GM04503 (cell line): ENCODE measurements around the gene ROR2.
"Not testable (repeated sequence)": the region's sequence is repeated elsewhere in the genome, so short reads cannot be mapped to it uniquely, and the experiment has no call there.

Experiments
- DNase-seq: peaks from one replicate; pipeline ENCODE4 v3.0.0-alpha.2; 2012; ENCODE audit warnings: low read depth

The ROR2 gene

GRCh38 chr9:91678807-91679580, 271.0 kb downstream of the ROR2 start:
- no peak for DNase-seq

GRCh38 chr9:91677822-91678436, 272.1 kb downstream of the ROR2 start:
- no peak for DNase-seq

DNA sequence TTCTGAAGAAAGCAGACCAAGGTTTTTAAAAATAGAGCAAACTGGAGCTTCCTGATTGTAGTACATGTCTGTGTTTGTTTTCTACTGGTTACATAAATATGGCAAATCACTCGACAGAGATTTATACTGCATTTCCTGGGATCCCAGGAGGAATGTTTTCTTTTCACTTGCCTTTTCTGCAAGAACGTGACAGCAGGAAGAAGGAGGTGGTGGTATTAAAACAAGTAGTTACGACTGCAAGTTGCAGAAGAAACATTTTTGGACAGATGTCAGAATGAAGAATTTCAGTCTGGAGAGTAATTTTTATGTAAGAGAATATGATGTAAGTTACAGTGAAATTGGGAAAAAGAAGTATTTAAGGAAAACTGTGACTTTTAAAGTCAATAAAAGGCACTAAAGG, 272.7 kb downstream of the ROR2 start:
- no peak for DNase-seq

GRCh38 chr9:91676046-91676445, 274.0 kb downstream of the ROR2 start:
- DNase-seq: no peak

- no peak for DNase-seq
These were observed 285.4 kb downstream of the ROR2 start for GRCh38 chr9:91664663-91665062.

GRCh38 chr9:91663858-91664257, 286.2 kb downstream of the ROR2 start:
- DNase-seq: no peak

DNA sequence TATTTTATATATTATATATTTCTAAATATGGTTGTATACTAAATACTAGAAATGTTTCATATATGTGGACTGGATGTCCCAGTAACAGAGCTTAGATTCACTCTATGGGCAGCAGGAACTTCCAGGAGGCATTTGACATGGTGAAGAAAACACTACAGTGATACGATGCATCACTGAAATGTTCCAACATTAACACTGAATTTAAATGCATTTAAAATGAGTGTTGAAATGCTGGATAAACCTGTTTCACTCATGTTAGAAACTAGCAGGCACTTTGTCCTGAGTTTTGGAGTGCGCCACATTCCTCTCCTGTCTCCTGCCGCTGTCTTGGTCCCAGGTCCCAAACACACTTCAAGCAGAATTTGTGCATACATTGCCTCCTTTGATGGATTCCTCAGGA, 288.6 kb downstream of the ROR2 start:
- DNase-seq: no peak

GRCh38 chr9:91660521-91660920, 289.5 kb downstream of the ROR2 start:
- DNase-seq: no peak

DNA sequence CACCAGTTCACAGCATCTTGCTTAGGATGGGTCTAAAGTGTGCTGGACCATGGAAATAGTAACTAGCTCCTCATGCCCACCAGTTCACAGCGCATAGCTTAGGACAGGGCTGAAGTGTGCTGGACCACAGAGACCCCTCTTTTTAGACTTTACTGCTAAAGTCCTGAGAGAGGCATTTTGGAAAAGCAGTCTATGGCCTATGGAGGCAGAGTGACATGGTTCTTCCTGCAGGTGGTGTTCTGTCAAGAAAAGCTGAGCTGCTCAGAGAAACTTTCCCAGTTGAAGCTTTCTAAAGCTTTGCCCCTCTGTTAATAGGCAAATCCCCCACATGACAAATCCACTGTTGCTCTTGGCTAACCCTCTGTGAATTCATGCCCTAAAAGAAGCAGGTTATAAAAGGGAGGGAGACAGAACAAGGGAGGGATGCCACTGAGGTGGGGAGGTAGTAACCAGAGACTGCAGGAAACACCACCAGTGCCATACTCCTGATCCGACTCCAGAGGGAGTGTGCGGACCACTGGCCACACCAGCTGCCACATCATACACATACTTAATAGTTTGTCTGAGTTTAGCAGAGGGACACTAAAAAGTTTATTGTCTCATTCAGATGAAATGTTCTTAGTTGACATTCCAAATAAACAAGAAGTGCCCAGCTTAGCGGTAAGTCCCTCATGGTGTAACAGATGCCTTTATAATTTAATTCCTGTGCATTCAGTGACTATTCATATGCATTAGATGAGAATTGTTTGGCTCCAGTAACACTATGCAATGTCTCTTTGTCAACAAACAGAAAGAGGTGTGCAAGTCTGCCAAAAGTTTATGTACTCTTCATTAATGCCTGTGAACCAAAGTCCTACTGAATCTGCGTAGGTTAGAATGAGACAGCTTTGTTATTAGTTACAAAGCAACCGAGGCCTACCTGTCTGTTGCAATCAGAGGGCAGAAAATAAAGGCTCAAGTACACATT, 290.2 kb downstream of the ROR2 start:
- DNase-seq: no peak

DNA sequence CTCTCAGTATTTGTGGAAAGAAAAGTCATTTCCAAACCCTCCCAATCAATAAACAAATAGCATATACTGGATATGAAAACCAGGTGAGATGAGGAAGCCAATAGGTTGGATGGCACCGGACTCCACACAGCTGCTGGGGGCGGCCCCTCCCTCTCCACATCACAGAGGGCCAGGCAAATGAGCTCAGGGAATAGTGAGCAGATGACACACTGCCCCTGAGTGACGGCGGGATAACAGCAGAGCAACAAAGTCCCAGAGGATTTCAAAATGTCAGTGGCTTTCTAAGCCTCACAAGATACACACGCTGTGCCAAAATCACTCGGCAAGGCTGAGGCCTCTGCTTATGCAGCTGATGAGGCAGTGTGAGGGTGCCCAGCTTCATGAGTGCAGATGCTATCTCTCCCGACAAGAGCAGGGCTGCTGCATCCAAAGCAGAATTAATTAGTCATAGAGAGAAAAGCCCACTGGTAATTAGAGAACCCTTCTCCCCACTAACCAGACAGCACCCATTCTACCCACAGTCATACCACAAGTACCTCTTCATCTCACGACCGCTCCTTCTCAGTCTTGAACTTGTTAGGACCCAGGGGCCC, 291.4 kb downstream of the ROR2 start:
- no peak for DNase-seq

GRCh38 chr9:91657501-91657900, 292.5 kb downstream of the ROR2 start:
- DNase-seq: no peak

GRCh38 chr9:91655658-91656057, 294.4 kb downstream of the ROR2 start:
- no peak for DNase-seq

GRCh38 chr9:91655215-91655614, 294.8 kb downstream of the ROR2 start:
- no peak for DNase-seq

DNA sequence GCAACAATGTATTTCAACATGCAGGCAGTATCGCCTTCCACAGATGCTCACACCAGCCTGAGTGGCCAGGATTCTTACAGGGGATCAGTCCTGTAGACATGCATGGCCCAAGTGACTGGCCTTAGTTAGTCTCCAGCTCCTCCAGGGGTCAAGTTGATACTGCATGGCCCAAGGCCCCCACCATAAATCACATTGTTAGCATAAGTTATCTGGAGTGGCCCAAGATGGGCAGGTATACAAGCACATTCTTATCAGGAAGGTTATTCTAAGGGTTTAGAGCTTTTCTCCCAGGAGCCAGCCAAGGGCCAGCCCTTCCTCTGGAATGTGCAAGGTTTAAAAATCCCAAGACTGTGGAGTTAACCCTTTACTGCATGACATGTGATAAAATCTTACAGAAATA, 295.5 kb downstream of the ROR2 start:
- no peak for DNase-seq

DNA sequence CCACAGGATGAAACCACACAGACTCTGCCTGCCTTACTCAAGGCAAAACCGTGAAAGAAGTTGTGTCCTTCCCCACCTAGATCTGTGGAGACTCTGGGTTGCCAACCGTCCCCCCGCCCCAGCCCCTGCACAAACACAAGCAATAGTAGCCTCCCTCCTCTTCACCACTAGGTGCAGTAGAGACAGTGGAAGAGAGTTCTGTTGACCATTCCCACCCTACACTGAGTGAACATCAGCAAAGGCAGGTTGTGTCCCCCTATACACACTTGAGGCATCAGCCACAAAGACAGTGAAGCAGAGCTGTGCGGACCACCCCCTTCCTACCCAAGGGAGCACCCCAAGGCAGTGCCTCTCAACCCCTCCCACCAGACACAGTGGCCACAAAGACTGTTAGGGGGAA, 302.7 kb downstream of the ROR2 start:
- no peak for DNase-seq

DNA sequence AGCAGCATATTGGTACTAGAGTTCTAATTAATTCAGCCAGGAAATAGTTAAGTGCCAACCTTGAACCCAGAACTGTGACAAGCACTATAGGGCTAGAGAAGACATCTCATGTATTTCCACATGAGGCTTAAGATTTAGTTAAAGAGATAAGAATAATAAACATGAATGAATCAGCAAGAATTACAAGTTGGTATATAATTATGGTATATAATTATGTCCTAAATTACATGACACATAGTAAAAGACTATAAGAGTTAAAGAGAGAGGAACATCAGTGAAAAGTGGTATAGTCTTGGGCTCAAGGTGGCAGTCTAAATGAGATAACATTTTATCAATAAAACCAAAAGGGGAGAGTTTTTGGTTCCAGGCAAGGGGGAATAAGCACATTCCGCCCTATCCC, 303.3 kb downstream of the ROR2 start:
- DNase-seq: no peak

GRCh38 chr9:91644433-91644832, 305.6 kb downstream of the ROR2 start:
- no peak for DNase-seq

GRCh38 chr9:91643481-91644077, 306.4 kb downstream of the ROR2 start:
- DNase-seq: no peak

DNA sequence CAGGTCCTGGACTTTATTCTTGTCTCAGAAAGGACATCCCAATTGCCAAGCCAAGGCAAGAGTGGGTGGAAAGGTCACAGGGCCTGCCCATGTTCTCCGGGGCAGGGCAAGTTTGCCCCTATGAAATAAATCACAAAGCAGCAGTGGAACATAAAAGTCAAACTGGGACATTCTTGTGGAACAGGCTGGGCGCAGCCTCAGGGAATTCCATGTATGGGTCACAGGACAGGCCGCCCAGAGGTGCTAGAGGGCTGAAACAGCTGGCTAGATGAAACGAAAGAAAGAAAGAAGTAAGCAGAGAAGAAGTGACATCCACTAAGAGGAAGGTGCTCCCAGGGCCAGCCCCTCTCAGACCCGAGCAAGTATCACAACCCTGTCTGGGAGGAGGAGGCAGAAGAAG, 307.3 kb downstream of the ROR2 start:
- no peak for DNase-seq

DNA sequence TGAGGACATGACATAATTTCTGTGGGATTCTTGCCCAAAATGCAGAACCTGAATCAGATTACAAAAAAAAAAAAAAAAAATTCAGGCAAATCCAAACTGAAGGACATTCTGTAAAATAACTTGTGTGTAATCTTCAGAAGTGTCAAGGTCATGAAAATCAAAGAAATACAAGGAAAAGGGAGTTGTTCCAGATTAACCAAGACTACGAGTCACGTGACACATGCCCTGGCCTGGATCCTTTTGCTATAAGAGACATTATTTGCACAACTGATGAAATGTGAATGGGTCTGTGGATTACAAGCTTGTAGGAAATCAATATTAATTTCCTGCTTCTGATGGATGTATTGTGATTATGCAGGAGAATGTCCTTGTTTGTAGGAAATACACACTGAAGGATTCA, 309.6 kb downstream of the ROR2 start:
- DNase-seq: no peak

GRCh38 chr9:91639054-91639453, 311.0 kb downstream of the ROR2 start:
- DNase-seq: no peak

- DNase-seq: not testable (repeated sequence)
These were observed 315.2 kb downstream of the ROR2 start for GRCh38 chr9:91634832-91635231.
